Measurements from ENCODE around the gene DNASE2B. TPM values are rescaled to one million over a fixed set of nuclear protein-coding genes. Genes with fewer than 3 reads are reported as not detected.

Gene DNASE2B
- total RNA-seq, 1 experiment from 2014 or later = not detected

GRCh38 chr1:84402501-84402900 lies 4.2 kb downstream of the DNASE2B start:
- Histone ChIP-seq H2AK5ac (ENCODE audit: insufficient read length, low read length) (no peak overlapping the region), H2BK20ac (ENCODE audit: low read depth, low read length, poor library complexity, severe bottlenecking) (no peak overlapping the region), H2AFZ (ENCODE audit: low read length) (no peak overlapping the region), H3K27me3 (ENCODE audit: insufficient read depth, low read length) (no peaks in the 10 kb centered on the region), H3K18ac (ENCODE audit: insufficient read length, low read depth, low read length) (no peak overlapping the region), H2BK12ac (ENCODE audit: insufficient read length, low read depth, low read length) (no peak overlapping the region), H3K4me1 (ENCODE audit: insufficient read depth, low read length) (no peaks in the 10 kb centered on the region), H2BK120ac (ENCODE audit: low read depth, low read length, poor library complexity, severe bottlenecking) (no peak overlapping the region), H4K91ac (ENCODE audit: insufficient read length, low read depth, low read length) (no peak overlapping the region), H3T11ph (ENCODE audit: low read length) (no peak overlapping the region), H3K56ac (ENCODE audit: insufficient read length, low read depth, low read length) (no peak overlapping the region), H3K79me1 (ENCODE audit: insufficient read depth, low read depth, low read length, poor library complexity, severe bottlenecking) (no peaks in the 10 kb centered on the region), H3K23ac (ENCODE audit: insufficient read length, low read depth, low read length) (no peak overlapping the region), H4K8ac (replicated peaks; ENCODE audit: insufficient read length, low read depth, low read length) (no peak overlapping the region), H4K20me1 (ENCODE audit: control insufficient read depth, insufficient read depth, insufficient read length) (no peaks in the 10 kb centered on the region), H4K5ac (ENCODE audit: insufficient read length, low read depth, low read length) (no peak overlapping the region), H3K27ac (ENCODE audit: insufficient read length, low read depth, low read length) (no peak overlapping the region), H3K9ac (ENCODE audit: extremely low read depth, insufficient read length, low read length) (no peak overlapping the region), H3K79me2 (ENCODE audit: insufficient read depth, low read length) (no peaks in the 10 kb centered on the region), H3K23me2 (ENCODE audit: insufficient read length, low read depth, low read length, poor library complexity, severe bottlenecking) (no peaks in the 10 kb centered on the region), H3K9me3 (ENCODE audit: control insufficient read depth, low read depth, low read length) (no peaks in the 10 kb centered on the region), H3K14ac (ENCODE audit: insufficient read depth, low read length) (no peak overlapping the region), H2BK15ac (ENCODE audit: low read depth, low read length) (no peak overlapping the region), H3K4me2 (ENCODE audit: insufficient read depth, insufficient read length, low read length) (no peak overlapping the region), H2BK5ac (ENCODE audit: insufficient read length, low read length) (no peak overlapping the region), H3K4ac (ENCODE audit: low read depth, low read length) (no peak overlapping the region)
- TF ChIP-seq CTCF (conservative IDR thresholded peaks at IDR 0.05) = no peak
- H3K4me1 Mint-ChIP-seq = peaks cover 6 to 11% of the 10 kb centered on the region in 2 experiments; a peak in 3 of 4 replicates
- no peaks in the 10 kb centered on the region for H3K36me3 Mint-ChIP-seq (ENCODE audit: insufficient read depth in 1 of 3, low read depth in 3 of 3)
- H3K9me3 Mint-ChIP-seq = no peaks in the 10 kb centered on the region
- H3K27me3 Mint-ChIP-seq (ENCODE audit: low read depth) = no peaks in the 10 kb centered on the region
- no peak overlapping the region for H3K4me3 Mint-ChIP-seq
- H3K27ac Mint-ChIP-seq = no peak overlapping the region
- no peak for DNase-seq

Measured in H9 (cell line).